ENCODE measurements around the gene PCSK5.

The PCSK5 gene

GRCh38 chr9:76087976-76088375, 197.5 kb downstream of the PCSK5 start:
- H3K27me3 ChIP-seq (ENCODE audit: insufficient read depth, insufficient read length): no peaks in the 10 kb centered on the region
- DNase-seq (ENCODE audit: low read depth, low spot score): no peak

DNA sequence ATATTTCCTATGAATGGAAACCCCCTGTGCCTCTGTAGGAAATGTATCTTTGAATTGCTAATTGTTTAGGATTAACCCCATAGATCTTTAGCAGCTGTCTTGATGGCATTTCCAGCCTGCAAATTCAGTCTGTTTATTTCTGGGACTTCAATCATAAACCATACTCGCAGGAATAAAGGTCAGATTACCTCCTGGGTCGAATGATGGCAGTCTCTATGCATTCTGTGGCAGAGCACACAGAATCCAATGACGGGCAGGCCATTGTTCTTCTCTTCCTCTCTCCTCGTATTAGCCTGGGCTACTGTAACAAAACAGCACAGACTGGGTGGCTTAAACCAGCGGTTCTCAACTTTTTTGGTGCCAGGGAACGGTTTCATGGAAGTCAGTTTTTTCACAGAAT, 199.9 kb downstream of the PCSK5 start:
- DNase-seq (ENCODE audit: low read depth, low spot score): no peak
- H3K4me3 ChIP-seq (ENCODE audit: insufficient read length, low read depth): no peak overlapping the region
- no peaks in the 10 kb centered on the region for H3K4me1 ChIP-seq (ENCODE audit: insufficient read depth, insufficient read length)
- H3K36me3 ChIP-seq (ENCODE audit: insufficient read depth, insufficient read length, low read length): no peaks in the 10 kb centered on the region
- H3K27me3 ChIP-seq (ENCODE audit: insufficient read depth, insufficient read length): no peaks in the 10 kb centered on the region
- H3K9me3 ChIP-seq (ENCODE audit: insufficient read depth, low read length): no peaks in the 10 kb centered on the region
- H3K9ac ChIP-seq (ENCODE audit: insufficient read length, low read depth): no peak overlapping the region
- TF ChIP-seq ZNF274 (IDR thresholded peaks at IDR 0.05; ENCODE audit: low read depth, low read length) (no peak), YY1 (IDR thresholded peaks at IDR 0.05; ENCODE audit: insufficient read depth, insufficient read length) (no peak), SUZ12 (IDR thresholded peaks at IDR 0.05; ENCODE audit: extremely low read depth, insufficient read depth, insufficient read length) (no peak)

More at GRCh38 chr9:76087976-76088375, 197.5 kb downstream of the PCSK5 start:
- no peak for TF ChIP-seq YY1 (IDR thresholded peaks at IDR 0.05; ENCODE audit: insufficient read depth, insufficient read length)
- TF ChIP-seq ZNF274 (IDR thresholded peaks at IDR 0.05; ENCODE audit: low read depth, low read length): no peak
- TF ChIP-seq SUZ12 (IDR thresholded peaks at IDR 0.05; ENCODE audit: extremely low read depth, insufficient read depth, insufficient read length): no peak
- Histone ChIP-seq H3K4me3 (ENCODE audit: insufficient read length, low read depth) (no peak overlapping the region), H3K9ac (ENCODE audit: insufficient read length, low read depth) (no peak overlapping the region), H3K36me3 (ENCODE audit: insufficient read depth, insufficient read length, low read length) (no peaks in the 10 kb centered on the region), H3K4me1 (ENCODE audit: insufficient read depth, insufficient read length) (no peaks in the 10 kb centered on the region), H3K9me3 (ENCODE audit: insufficient read depth, low read length) (no peaks in the 10 kb centered on the region)

DNA sequence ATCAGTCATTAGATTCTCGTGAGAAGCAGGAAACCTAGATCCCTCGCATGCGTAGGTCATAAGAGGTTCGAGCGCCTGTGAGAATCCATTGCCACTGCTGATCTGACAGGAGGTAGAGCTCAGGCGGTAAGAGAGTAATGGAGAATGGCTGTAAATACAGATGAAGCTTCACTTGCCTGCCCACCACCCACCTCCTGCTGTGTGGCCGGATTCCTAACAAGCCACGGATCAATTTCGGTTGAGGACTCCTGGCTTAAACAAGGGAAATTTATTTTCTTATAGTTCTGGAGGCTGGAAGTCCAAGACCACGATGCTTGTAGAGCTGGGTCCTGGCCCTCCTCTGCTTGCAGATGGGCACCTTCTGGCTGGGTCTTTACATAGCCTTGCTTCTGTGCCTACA, 200.4 kb downstream of the PCSK5 start:
- no peaks in the 10 kb centered on the region for H3K9me3 ChIP-seq (ENCODE audit: insufficient read depth, low read length)
- no peak for TF ChIP-seq ZNF274 (IDR thresholded peaks at IDR 0.05; ENCODE audit: low read depth, low read length)
- H3K27me3 ChIP-seq (ENCODE audit: insufficient read depth, insufficient read length): no peaks in the 10 kb centered on the region
- no peak overlapping the region for H3K4me3 ChIP-seq (ENCODE audit: insufficient read length, low read depth)
- no peaks in the 10 kb centered on the region for H3K36me3 ChIP-seq (ENCODE audit: insufficient read depth, insufficient read length, low read length)
- peak; percentile 2 for DNase-seq (ENCODE audit: low read depth, low spot score)
- no peaks in the 10 kb centered on the region for H3K4me1 ChIP-seq (ENCODE audit: insufficient read depth, insufficient read length)
- no peak overlapping the region for H3K9ac ChIP-seq (ENCODE audit: insufficient read length, low read depth)

- H3K36me3 ChIP-seq (ENCODE audit: insufficient read depth, insufficient read length, low read length): peaks cover 6% of the 10 kb centered on the region
- no peaks in the 10 kb centered on the region for H3K4me1 ChIP-seq (ENCODE audit: insufficient read depth, insufficient read length)
- H3K4me3 ChIP-seq (ENCODE audit: insufficient read length, low read depth): no peak overlapping the region
- TF ChIP-seq YY1 (IDR thresholded peaks at IDR 0.05; ENCODE audit: insufficient read depth, insufficient read length): no peak
- no peak for TF ChIP-seq ZNF274 (IDR thresholded peaks at IDR 0.05; ENCODE audit: low read depth, low read length)
- TF ChIP-seq SUZ12 (IDR thresholded peaks at IDR 0.05; ENCODE audit: extremely low read depth, insufficient read depth, insufficient read length): no peak
- no peaks in the 10 kb centered on the region for H3K27me3 ChIP-seq (ENCODE audit: insufficient read depth, insufficient read length)
- H3K9me3 ChIP-seq (ENCODE audit: insufficient read depth, low read length): no peaks in the 10 kb centered on the region
- H3K9ac ChIP-seq (ENCODE audit: insufficient read length, low read depth): no peak overlapping the region
- DNase-seq (ENCODE audit: low read depth, low spot score): no peak
Measured at GRCh38 chr9:76092572-76092971, 202.1 kb downstream of the PCSK5 start.

GRCh38 chr9:76095585-76095984, 205.1 kb downstream of the PCSK5 start:
- Histone ChIP-seq H3K9ac (ENCODE audit: insufficient read length, low read depth) (no peak overlapping the region), H3K36me3 (ENCODE audit: insufficient read depth, insufficient read length, low read length) (peaks cover 10% of the 10 kb centered on the region), H3K27me3 (ENCODE audit: insufficient read depth, insufficient read length) (no peaks in the 10 kb centered on the region), H3K4me1 (ENCODE audit: insufficient read depth, insufficient read length) (no peaks in the 10 kb centered on the region), H3K9me3 (ENCODE audit: insufficient read depth, low read length) (no peaks in the 10 kb centered on the region), H3K4me3 (ENCODE audit: insufficient read length, low read depth) (no peak overlapping the region)
- no peak for DNase-seq (ENCODE audit: low read depth, low spot score)
- TF ChIP-seq ZNF274 (IDR thresholded peaks at IDR 0.05; ENCODE audit: low read depth, low read length) (no peak), YY1 (IDR thresholded peaks at IDR 0.05; ENCODE audit: insufficient read depth, insufficient read length) (no peak), SUZ12 (IDR thresholded peaks at IDR 0.05; ENCODE audit: extremely low read depth, insufficient read depth, insufficient read length) (no peak)

DNA sequence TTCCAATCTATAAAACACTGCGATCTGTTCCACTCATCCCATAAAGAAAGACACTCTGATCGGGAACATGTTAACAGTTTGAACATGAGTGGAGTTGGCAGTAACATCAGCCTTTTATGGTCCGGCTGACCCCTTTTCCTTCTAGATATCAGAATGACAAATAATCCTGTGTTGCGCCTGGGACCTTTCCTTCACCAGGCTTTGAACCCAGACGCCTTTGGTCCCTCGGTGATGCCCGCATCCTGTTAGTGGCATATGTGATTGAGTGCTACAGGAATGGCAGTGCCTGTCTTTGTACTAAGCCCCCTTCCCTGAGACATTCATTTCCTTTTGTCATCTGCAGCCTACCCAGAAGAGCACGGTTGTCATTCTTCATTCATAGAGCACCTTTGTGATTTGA, 209.0 kb downstream of the PCSK5 start:
- DNase-seq (ENCODE audit: low read depth, low spot score): no peak
- H3K4me1 ChIP-seq (ENCODE audit: insufficient read depth, insufficient read length): no peaks in the 10 kb centered on the region
- no peak overlapping the region for H3K4me3 ChIP-seq (ENCODE audit: insufficient read length, low read depth)
- no peaks in the 10 kb centered on the region for H3K9me3 ChIP-seq (ENCODE audit: insufficient read depth, low read length)
- H3K27me3 ChIP-seq (ENCODE audit: insufficient read depth, insufficient read length): no peaks in the 10 kb centered on the region
- no peak overlapping the region for H3K9ac ChIP-seq (ENCODE audit: insufficient read length, low read depth)
- peaks cover 10% of the 10 kb centered on the region for H3K36me3 ChIP-seq (ENCODE audit: insufficient read depth, insufficient read length, low read length)
- TF ChIP-seq SUZ12 (IDR thresholded peaks at IDR 0.05; ENCODE audit: extremely low read depth, insufficient read depth, insufficient read length) (no peak), YY1 (IDR thresholded peaks at IDR 0.05; ENCODE audit: insufficient read depth, insufficient read length) (no peak), ZNF274 (IDR thresholded peaks at IDR 0.05; ENCODE audit: low read depth, low read length) (no peak)

GRCh38 chr9:76101075-76101474, 210.6 kb downstream of the PCSK5 start:
- H3K27me3 ChIP-seq (ENCODE audit: insufficient read depth, insufficient read length): no peaks in the 10 kb centered on the region
- H3K9me3 ChIP-seq (ENCODE audit: insufficient read depth, low read length): no peaks in the 10 kb centered on the region
- peaks cover 9% of the 10 kb centered on the region for H3K36me3 ChIP-seq (ENCODE audit: insufficient read depth, insufficient read length, low read length)
- TF ChIP-seq SUZ12 (IDR thresholded peaks at IDR 0.05; ENCODE audit: extremely low read depth, insufficient read depth, insufficient read length): no peak
- TF ChIP-seq YY1 (IDR thresholded peaks at IDR 0.05; ENCODE audit: insufficient read depth, insufficient read length): no peak
- TF ChIP-seq ZNF274 (IDR thresholded peaks at IDR 0.05; ENCODE audit: low read depth, low read length): no peak
- DNase-seq (ENCODE audit: low read depth, low spot score): no peak
- no peak overlapping the region for H3K9ac ChIP-seq (ENCODE audit: insufficient read length, low read depth)
- H3K4me3 ChIP-seq (ENCODE audit: insufficient read length, low read depth): no peak overlapping the region
- H3K4me1 ChIP-seq (ENCODE audit: insufficient read depth, insufficient read length): no peaks in the 10 kb centered on the region

DNA sequence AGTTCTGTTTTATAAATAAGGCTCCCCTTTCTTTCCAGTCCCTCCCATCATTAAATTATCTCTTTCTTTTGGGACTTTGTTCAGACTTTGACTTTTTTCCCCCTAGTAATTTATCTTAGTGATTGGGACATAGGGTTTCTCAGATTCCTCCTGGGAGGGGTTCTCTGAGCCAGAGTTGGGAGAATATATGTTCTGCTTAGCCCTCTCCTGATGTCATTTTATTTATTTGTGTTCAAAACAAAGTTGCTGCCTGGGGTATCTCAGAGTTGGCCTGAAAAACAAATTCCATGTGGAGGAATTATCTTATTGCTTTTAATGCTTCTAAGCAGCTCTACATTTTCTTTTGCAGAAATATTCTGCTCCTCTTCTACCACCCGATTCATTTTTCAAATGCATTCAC, 211.0 kb downstream of the PCSK5 start:
- no peak for DNase-seq (ENCODE audit: low read depth, low spot score)
- no peak for TF ChIP-seq SUZ12 (IDR thresholded peaks at IDR 0.05; ENCODE audit: extremely low read depth, insufficient read depth, insufficient read length)
- TF ChIP-seq YY1 (IDR thresholded peaks at IDR 0.05; ENCODE audit: insufficient read depth, insufficient read length): no peak
- no peak for TF ChIP-seq ZNF274 (IDR thresholded peaks at IDR 0.05; ENCODE audit: low read depth, low read length)
- Histone ChIP-seq H3K4me3 (ENCODE audit: insufficient read length, low read depth) (no peak overlapping the region), H3K36me3 (ENCODE audit: insufficient read depth, insufficient read length, low read length) (peaks cover 6% of the 10 kb centered on the region), H3K9me3 (ENCODE audit: insufficient read depth, low read length) (no peaks in the 10 kb centered on the region), H3K4me1 (ENCODE audit: insufficient read depth, insufficient read length) (no peaks in the 10 kb centered on the region), H3K9ac (ENCODE audit: insufficient read length, low read depth) (no peak overlapping the region), H3K27me3 (ENCODE audit: insufficient read depth, insufficient read length) (no peaks in the 10 kb centered on the region)
